GM03348 (cell line): Measurements from ENCODE around the gene PLD6.
"Not testable (repeated sequence)": the region's sequence is repeated elsewhere in the genome, so short reads cannot be mapped to it uniquely, and the experiment has no call there.

Experiments
- DNase-seq: peaks from one replicate; pipeline ENCODE4 v3.0.0; 2012; ENCODE audit warnings: low spot score

PLD6 gene

DNA sequence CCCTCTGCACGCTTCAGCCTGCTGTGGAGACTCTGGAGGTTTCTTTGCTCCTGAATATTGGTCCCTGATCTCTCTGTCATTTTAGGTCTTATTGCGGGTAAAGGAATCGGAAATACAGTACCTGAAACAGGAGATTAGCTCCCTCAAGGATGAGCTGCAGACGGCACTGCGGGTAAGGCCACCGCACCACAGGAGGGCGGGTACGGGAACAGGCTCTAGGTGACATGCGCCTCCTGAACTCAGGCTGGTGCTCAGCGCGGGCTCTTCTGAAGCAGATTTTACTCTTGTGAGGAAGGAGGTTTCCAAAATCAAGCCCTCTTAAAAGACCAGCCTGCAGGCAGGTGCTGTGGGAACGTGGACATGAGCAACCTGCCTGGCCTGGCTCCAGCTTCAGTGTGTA is 29.8 kb downstream of the PLD6 start:
- no peak for DNase-seq

DNA sequence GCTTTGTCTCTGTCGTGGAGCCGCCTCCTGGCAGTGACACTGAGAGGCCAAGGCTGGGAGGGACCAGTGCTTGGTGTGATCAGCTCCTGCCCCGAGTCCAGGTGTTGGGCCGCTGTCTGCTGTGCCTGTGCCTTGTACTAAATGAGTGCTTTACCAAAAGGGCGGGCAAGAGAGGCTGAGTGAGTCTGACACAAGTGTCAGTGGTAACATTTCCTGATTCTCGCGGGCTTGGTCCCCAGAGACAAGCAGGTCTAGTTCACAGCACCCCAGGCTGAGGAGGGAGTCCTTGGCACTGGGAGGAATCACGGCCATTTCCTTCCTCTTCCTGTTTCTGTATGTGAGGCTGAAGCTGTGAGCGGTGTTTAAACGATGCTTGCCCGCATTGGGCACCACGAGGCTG is 30.2 kb downstream of the PLD6 start:
- no peak for DNase-seq

DNA sequence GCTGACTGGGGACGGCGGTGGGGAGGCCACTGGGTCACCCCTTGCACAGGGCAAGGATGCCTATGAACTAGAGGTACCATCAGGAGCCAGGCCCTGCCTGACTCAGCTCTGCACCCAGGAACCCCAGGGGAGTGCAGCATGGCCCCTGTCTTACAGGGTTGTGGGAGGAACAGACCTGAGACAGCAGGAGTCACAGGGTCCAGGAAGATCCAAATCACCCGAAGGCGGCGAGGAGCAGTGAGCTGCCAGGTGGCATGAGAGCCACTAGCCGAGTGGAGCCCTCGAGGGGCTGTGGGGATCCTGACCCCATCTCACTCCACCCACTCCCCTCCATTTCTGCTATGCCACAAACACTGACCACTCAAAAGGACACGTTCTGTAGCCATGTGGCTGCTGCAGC is 30.8 kb downstream of the PLD6 start:
- no peak for DNase-seq

DNA sequence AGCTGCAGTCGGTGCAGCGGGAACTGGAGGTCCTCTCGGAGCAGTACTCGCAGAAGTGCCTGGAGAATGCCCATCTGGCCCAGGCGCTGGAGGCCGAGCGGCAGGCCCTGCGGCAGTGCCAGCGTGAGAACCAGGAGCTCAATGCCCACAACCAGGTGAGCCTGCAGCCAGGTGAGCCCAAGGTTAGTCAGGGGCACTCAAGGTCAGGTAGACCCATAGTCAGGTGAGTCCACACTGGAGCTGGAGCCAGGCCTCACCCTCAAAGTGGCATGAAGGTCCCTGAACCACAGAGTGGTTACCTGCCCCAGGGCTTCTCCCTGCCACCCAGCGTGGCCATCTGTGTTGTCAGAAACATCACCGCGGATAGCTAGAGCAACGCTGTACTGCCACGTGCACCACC is 32.2 kb downstream of the PLD6 start:
- no peak for DNase-seq

DNA sequence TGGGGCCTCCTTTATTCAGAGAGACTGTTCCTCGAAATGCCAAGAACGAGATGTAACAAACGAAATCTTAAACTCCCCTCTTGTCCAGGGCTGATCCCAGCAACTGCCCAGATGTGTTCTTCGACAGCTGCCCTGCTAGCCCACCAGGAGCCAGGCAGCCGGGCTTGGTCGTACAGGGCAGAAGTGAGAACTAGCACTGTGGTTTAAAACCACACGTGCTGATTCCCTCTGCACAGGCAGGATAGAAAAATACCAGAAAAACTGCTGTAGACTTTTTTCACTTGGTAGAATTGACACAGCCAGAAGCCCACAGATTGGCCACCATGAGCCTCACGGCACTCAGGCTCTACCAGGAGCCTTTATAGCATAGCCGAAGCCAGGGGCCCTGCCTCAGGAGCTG is 33.1 kb downstream of the PLD6 start:
- DNase-seq = no peak

DNA sequence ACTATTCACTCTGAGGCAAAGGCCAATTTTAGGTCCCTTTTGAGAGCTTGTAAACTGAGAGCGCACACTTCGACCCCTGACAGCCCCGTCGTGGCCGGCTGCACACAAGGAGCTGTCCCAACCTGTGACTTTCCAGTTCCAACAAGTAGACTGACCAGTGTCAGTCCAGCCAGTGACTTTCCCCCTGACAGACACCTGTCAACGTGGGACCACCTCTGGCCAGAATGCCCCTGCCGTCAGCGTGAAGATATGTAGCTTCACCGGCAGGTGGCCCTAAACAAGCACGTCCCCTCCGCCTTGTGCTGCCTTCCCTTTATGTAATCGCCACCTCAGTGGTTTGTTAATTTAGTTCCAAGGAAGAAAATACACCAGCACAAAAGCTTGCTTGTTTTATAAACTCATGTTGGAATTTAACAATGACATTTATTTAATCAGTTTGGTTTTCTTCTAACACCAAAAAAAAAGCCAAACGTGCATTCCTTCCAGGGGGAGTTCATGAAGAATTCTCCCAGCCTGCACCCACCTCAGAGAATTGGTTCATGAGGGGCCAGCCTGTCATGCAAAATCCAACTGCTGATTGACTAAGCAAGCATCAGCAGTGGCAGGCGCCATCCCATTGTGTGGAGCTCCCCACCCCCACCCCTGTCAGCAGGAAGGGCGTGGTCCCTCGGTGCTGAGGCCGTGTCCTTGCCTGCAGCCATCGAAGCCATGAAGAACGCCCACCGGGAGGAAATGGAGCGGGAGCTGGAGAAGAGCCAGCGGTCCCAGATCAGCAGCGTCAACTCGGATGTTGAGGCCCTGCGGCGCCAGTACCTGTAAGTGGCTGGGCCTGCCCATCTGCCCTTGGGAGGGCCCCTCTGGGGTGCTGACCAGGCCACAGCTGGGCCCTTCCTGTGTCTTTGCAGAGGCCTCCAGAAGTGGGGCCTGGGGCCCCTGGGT is 33.9 kb downstream of the PLD6 start:
- DNase-seq = no peak

DNA sequence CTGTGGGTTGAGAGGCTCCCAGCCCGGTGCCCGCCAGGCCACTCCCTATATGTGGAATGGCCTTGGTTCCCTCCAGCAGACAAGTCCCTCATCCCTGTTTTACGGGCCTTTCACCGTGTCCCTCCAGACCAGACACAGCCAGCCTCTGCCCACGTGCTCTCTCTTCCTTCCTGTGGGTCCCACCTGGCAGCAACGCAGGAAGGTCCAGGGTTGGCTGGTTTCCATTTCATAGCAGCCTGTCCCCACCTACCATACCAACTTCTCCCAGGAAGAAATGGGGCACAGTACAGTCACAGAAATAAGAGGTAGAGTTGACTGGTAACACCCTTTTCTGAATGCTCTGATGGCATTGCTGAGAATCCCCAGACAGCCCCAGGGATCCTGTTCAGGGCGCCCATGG is 34.9 kb downstream of the PLD6 start:
- DNase-seq = no peak

DNA sequence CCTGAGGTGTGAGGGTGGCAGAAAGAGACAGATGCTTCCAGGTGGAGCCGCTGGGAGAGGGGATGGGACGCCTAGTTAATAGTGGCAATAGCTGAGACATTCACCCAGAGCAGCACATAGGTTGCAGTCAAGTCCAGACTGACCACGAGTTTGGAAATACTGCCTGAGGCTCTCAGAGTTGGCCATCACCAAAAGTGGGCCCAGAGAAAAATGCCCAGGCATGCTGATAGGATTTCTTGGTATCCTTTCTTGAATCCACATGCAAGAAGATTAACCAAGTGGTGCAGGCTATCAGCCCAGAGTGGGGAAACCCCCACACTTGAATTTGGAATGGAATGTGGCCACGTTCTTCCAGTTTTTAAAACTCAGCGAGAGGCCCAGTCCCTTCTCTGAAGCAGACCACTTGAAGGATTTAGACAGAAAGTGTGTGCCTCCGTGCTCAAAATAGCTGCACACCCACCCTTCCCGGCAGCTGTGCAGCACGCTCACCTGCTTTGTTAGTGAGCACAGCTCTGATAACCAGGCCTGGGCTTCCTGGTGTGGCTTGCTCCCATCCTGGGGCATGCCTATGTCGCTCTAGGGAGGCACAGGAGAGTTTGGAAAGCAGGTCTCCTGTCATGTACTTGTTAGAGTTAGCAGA is 35.7 kb downstream of the PLD6 start:
- peak; percentile 53 for DNase-seq

DNA sequence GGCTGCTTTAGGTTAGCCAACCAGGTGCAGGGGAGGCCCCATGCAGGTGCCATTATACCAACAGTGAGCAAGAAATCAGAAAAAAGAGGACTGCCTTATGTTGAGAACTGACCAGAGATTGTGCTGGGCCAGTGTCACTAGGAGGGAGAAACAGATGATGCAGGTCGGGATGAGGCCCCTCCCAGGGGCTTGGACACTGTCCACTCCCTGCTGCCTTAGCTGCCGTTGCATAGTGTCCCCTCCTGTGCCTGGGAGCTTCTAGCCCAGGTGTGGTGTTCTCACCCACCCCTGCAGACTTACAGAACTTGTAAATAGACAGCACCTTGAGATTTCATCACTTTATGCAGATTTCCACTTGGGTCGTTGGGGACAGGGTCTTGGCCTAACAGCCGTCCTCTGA is 36.7 kb downstream of the PLD6 start:
- no peak for DNase-seq

DNA sequence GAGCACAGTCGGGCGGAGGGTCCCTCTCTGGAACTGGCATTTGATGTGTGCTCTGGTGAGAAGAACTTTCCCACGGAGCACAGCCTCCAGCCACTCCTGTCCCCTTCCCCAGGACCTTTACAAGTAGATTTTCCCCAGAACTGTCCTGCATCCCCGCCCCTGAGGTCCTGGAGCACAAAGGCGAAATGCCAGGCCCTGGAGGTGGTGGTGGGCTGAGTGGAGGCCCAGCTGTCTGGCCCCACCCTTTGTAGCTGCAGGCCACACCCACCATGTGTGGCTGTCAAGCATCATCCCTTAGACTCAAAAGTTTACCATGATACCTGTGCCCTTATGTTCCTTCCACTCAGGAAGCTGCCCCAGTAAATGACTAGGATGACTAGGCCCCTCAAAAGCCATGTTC is 37.7 kb downstream of the PLD6 start:
- no peak for DNase-seq

DNA sequence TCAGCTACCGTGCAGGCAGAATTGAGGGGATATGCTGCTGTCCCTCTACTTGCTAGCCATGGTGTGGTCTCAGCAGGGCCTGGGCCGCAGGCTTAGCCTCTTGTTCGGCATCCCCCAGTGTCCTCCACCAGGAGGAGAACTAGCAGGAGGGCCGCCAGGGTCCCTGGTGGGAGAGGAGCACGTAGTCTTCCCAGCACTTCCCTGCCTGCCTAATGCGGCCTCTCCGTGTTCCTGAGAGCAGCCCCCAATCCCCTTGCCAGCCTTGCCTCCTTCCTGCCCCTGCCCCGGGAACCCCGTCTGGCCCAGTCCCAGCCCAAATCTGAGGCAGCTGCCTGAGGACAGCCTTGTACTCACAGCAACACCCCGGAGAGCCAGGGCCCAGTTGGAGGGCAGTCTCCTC is 38.1 kb downstream of the PLD6 start:
- DNase-seq = no peak

DNA sequence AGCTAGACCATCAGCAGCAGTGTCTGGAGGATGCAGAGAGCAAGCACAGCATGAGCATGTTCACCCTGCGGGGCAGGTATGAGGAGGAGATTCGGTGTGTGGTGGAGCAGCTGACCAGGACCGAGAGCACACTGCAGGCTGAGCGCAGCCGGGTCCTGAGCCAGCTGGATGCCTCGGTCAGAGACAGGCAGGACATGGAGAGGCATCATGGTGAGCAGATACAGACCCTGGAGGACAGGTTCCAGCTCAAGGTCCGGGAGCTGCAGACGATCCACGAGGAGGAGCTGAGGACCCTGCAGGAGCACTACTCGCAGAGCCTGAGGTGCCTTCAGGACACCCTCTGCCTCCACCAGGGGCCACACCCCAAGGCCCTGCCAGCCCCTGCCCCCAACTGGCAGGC is 38.8 kb downstream of the PLD6 start:
- no peak for DNase-seq

DNA sequence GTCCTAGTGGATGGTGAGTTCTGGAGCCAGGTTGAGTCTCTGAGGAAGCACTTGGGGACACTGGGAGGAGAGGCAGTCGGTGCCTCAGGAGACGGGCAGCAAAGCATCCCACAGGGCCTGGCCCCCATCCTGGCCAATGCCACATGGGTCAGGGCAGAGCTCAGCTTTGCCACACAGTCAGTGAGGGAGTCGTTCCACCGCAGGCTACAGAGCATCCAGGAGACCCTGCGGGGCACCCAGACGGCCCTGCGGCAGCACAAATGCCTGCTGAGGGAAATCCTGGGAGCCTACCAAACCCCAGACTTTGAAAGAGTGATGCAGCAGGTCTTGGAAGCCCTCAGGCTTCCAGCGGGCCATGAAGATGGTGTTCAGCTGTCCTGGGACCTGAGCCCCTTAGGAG is 39.7 kb downstream of the PLD6 start:
- DNase-seq = no peak

DNA sequence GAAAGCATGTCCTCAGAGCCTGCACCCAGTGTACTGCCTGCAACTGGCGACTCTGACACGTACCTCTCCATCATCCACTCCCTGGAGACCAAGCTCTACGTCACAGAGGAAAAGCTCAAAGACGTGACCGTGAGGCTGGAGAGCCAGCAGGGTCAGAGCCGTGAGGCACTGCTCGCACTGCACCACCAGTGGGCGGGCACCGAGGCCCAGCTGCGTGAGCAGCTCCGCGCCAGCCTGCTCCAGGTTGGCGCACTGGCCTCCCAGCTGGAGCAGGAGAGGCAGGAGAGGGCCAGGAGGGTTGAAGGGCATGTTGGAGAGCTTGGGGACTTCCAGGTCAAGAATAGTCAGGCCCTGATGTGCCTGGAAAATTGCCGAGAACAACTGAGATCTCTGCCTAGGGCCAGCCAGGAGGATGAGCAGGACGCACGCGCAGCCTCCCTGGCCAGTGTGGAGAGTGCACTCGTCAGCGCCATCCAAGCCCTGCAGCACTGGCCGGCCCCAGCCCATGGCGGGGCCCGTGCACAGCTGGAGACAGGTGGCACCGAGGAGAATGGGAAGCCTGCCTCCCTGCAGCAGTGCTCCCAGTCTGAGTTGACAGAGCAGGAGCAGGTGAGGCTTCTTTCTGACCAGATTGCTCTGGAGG is 40.3 kb downstream of the PLD6 start:
- no peak for DNase-seq

DNA sequence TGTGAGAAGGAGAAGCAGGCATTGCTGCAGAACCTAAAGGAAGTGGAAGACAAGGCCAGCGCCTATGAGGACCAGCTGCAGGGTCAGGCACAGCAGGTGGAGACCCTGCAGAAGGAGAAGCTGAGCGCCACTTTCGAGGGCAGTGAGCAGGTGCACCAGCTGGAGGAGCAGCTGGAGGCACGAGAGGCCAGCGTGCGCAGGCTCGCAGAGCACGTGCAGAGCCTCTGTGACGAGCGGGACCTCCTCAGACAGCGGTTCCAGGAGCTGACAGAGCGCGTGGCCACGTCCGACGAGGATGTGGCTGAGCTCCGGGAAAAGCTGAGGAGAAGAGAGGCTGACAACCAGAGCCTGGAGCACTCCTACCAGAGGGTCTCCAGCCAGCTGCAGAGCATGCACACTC is 41.5 kb downstream of the PLD6 start:
- no peak for DNase-seq

DNA sequence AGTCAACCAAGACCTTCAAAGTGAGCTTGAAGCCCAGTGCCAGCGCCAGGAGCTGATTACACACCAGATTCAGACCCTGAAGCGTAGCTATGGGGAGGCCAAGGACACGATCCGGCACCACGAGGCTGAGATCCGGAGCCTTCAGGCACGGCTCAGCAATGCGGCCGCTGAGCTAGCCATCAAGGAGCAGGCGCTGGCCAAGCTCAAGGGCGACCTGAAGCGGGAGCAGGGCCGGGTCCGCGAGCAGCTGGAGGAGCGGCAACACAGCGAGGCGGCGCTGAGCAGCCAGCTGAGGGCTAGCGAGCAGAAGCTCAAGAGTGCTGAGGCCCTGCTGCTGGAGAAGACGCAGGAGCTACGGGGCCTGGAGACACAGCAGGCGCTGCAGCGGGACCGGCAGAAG is 42.0 kb downstream of the PLD6 start:
- DNase-seq = no peak

DNA sequence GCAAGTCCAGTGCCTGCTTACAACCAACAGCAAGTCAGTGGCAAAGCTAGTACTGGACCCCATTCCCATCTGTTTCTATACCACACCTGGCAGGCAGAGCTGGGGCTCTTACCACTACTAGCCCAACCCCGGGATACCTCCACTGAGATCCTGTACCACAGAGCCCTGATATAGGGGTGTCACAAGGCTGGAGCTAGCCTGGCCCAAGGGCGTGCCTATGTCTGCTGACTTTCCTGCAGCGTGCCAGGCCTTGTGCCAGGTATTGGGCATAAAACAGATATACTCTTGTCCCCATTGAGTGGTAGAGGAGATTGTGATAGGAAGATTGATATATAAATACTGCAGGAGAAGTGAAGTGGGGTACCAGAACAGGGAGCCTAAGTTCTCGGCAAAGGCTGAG is 44.4 kb downstream of the PLD6 start:
- no peak for DNase-seq

DNA sequence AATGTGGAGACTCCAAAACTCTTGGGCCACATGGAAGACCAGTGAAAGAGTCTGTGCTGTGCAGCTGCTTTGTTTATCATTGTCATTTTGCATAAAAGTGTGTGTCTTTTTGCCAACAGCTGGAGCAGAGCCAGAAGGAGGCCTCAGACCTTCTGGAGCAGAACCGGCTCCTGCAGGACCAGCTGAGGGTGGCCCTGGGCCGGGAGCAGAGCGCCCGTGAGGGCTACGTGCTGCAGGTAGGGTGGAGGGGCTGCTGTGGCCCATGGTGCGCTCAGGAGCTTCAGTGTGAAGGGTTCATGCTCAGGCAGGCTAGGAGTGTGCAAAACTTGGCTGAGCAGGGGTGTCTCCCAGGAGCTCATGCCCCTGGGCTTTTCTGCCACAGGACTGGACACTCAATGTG is 45.0 kb downstream of the PLD6 start:
- DNase-seq = no peak

DNA sequence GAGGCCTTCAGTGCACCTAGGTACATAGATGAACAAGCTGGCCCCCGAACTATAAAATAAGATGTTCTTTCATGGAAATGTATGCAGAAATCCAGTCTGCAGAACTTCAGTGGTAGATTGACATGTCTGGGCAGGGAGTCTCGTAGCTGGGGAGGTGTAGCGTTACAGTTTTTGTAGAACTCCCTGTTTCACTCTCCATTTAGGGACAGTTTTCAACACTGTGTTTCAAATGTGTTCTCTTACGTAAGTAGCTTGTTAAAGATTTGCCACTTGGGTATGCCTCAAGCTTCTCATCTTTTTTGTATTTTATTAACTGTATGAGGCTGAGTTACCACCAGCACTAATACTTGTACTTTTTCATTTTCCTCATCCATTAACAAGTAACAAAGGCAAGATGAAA is 46.6 kb downstream of the PLD6 start:
- no peak for DNase-seq

DNA sequence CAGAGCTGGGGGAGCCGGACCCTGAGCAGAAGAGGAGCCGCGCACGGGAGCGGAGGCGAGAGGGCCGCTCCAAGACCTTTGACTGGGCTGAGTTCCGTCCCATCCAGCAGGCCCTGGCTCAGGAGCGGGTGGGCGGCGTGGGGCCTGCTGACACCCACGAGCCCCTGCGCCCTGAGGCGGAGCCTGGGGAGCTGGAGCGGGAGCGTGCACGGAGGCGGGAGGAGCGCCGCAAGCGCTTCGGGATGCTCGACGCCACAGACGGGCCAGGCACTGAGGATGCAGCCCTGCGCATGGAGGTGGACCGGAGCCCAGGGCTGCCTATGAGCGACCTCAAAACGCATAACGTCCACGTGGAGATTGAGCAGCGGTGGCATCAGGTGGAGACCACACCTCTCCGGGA is 47.6 kb downstream of the PLD6 start:
- DNase-seq = not testable (repeated sequence)

DNA sequence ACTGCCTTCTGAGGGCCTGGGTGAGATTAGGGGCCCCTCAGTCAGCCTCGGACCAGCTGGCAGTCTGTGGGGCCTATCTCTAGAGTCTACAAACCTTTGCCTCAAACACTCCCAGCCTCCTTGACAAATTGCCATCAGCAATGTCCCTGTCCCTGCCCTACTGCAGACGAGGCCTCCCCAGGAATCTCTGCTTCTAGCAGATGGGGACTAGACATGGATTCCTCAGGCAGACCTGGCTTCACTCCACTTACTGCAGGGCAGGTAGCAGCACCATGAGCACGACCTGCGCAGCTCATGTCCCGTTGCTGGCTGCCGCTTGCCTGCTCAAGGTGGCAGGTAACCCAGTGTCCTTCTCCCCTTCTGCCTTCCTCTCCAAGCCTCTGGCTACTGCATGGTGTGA is 49.1 kb downstream of the PLD6 start:
- DNase-seq = no peak

DNA sequence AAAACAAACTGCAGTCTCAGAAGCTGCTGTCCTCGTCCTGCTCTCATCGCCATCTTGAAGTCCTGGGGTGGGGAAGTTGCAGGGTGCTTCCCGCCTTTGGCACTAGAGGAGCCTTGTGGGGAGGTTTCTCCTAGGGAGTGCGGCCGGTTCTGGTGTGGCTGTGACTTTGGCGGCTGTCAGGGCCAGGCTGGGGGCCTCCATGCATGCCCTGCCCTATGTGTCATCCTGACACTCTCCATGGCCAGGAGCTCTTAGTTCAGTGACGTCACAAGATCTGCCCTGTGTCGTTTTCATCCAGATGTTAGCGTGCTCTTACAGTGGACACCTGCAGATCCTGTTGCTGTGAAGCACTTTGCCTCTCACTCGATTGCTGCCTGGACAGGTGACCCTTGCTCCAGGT is 49.6 kb downstream of the PLD6 start:
- peak; percentile 63 for DNase-seq

DNA sequence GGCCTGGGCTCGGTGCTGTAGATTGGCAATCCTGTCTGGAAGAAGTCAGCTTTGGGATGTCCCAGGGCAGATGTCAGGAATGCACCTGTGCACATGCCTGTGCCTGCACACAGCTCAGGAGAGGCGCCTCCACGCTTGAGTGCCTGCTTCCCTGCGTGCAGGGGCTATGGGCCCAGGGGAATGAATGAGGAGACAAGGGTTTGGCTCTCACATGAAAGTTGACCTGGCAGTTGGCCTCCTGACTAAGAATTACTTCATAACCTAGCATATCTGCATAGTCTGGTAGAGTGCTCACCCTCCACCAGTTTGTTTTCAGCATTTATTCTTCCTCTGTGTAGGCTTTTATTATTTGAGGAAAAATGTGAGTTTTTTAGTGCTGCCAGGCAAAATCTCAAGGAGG is 50.0 kb downstream of the PLD6 start:
- peak; percentile 82 for DNase-seq
